GM23248 (cell line): ENCODE measurements around the gene KCNIP1. TPM values are rescaled to one million over a fixed set of nuclear protein-coding genes. Genes with fewer than 3 reads are reported as not detected.

ENCODE experiments used
- DNase-seq: peaks from one replicate; pipeline ENCODE4 v3.0.0-alpha.2; 2015
- H2AFZ ChIP-seq: fragments of 200-600 bp; sonication (generic); 2 replicates; pipeline ENCODE4 v1.6.1; 2016; ENCODE audit warnings: antibody characterized with exemption
- H3F3A ChIP-seq: fragments of 200-600 bp; sonication (generic); 2 replicates; pipeline ENCODE4 v1.6.1; 2016; ENCODE audit warnings: mild to moderate bottlenecking, antibody characterized with exemption, mixed run types; ENCODE audit not compliant: insufficient read depth
- H3K27ac ChIP-seq: fragments of 200-600 bp; sonication (generic); 2 replicates; pipeline ENCODE4 v1.5.1; 2016; ENCODE audit warnings: mild to moderate bottlenecking
- H3K27me3 ChIP-seq: fragments of 200-600 bp; sonication (generic); replicated peaks from 2 replicates; pipeline ENCODE4 v1.6.1; 2016; ENCODE audit warnings: mild to moderate bottlenecking; ENCODE audit not compliant: insufficient read depth
- H3K36me3 ChIP-seq: fragments of 200-600 bp; sonication (generic); 2 replicates; pipeline ENCODE4 v1.6.1; 2016; ENCODE audit warnings: low read depth, mild to moderate bottlenecking
- H3K4me1 ChIP-seq: fragments of 200-600 bp; sonication (generic); 2 replicates; pipeline ENCODE4 v1.6.1; 2016; ENCODE audit warnings: mild to moderate bottlenecking; ENCODE audit not compliant: insufficient read depth
- H3K4me2 ChIP-seq: fragments of 200-600 bp; sonication (generic); one replicate; pipeline ENCODE4 v1.6.1; 2016; ENCODE audit warnings: mild to moderate bottlenecking; ENCODE audit not compliant: unreplicated experiment
- H3K4me3 ChIP-seq: fragments of 200-600 bp; sonication (generic); 2 replicates; pipeline ENCODE4 v1.5.1; 2016; ENCODE audit warnings: mild to moderate bottlenecking
- H3K79me2 ChIP-seq: fragments of 200-600 bp; sonication (generic); 2 replicates; pipeline ENCODE4 v1.6.1; 2016; ENCODE audit warnings: mild to moderate bottlenecking; ENCODE audit not compliant: insufficient read depth
- H3K9ac ChIP-seq: fragments of 200-600 bp; sonication (generic); 2 replicates; pipeline ENCODE4 v1.6.1; 2016; ENCODE audit warnings: mild to moderate bottlenecking
- H3K9me2 ChIP-seq: fragments of 200-600 bp; sonication (generic); 2 replicates; pipeline ENCODE4 v1.6.1; 2016; ENCODE audit warnings: mixed run types, mild to moderate bottlenecking, moderate library complexity; ENCODE audit not compliant: insufficient read depth
- H3K9me3 ChIP-seq: fragments of 200-600 bp; sonication (generic); one replicate; pipeline ENCODE4 v1.6.1; 2017; ENCODE audit warnings: low read depth
- H4K20me1 ChIP-seq: fragments of 200-600 bp; sonication (generic); 2 replicates; pipeline ENCODE4 v1.6.0; 2016; ENCODE audit not compliant: insufficient read depth
- EZH2 ChIP-seq: fragments of 200-600 bp; sonication (generic); IDR thresholded peaks from 2 replicates; pipeline ENCODE4 v1.6.1; 2018; ENCODE audit warnings: antibody characterized with exemption, mild to moderate bottlenecking; ENCODE audit not compliant: insufficient read depth, poor library complexity, severe bottlenecking
- EZH2phosphoT487 ChIP-seq: fragments of 200-600 bp; sonication (generic); IDR thresholded peaks from 2 replicates; pipeline ENCODE4 v1.6.1; 2018; ENCODE audit warnings: antibody characterized with exemption, moderate library complexity, mild to moderate bottlenecking, low read depth; ENCODE audit not compliant: insufficient read depth
- WGBS, 2 experiments: methylation state at CpG; one replicate each; pipeline ENCODE4 v1.1.6; 2015 to 2017; ENCODE audit warnings: low lambda C conversion rate in 2 of 2, low coverage in 1 of 2; ENCODE audit errors: missing lambda C conversion rate in 2 of 2; 5-methylcytosine and 5-hydroxymethylcytosine counted together
- in situ Hi-C: fragments of 300-500 bp; cut with MboI; formaldehyde crosslinking; loops from 2 replicates; pipeline ENCODE4 v1.15.0; 2020
- polyA plus RNA-seq: library from polyadenylated mRNA; unstranded; fragments of >200 nt; fragmentation: Nextera tagmentation; extraction: Ambion mirVana; gene quantifications from 2 replicates; pipeline ENCODE4 v1.2.1, GENCODE V29; 2016
- total RNA-seq: library from RNA; depleted of rRNA; stranded (reverse); fragments of >200 nt; shearing (Covaris generic); gene quantifications from 2 replicates; pipeline ENCODE4 v1.2.3, GENCODE V29; 2014

Gene KCNIP1
- total and polyA plus RNA-seq, 2 experiments from 2014 or later = not detected

- Histone ChIP-seq H3K9me3 (no peaks in the 10 kb centered on the region), H2AFZ (no peak overlapping the region), H3K79me2 (no peaks in the 10 kb centered on the region), H3K36me3 (no peaks in the 10 kb centered on the region), H3K4me3 (no peak overlapping the region), H3K4me1 (no peaks in the 10 kb centered on the region), H3K9ac (no peak overlapping the region), H3K4me2 (no peak overlapping the region), H3K9me2 (no peaks in the 10 kb centered on the region), H3K27me3 (peaks cover 42% of the 10 kb centered on the region), H4K20me1 (no peaks in the 10 kb centered on the region), H3F3A (no peaks in the 10 kb centered on the region), H3K27ac (no peak overlapping the region)
- DNase-seq = no peak
- in situ Hi-C loops = loop anchor here (25.0 kb wide), 1 partner anchor 527 kb away; no protein-coding TSS in a partner anchor
- no peak for TF ChIP-seq EZH2
- TF ChIP-seq EZH2phosphoT487 = no peak
- 10 to 16% methylated on average over 5 of the region's 5 CpGs for WGBS, 2 experiments
Observed at GRCh38 chr5:170614065-170614490, 110.3 kb downstream of the KCNIP1 start.

- no peak overlapping the region for H3K27ac ChIP-seq
- DNase-seq = peak; percentile 29
- in situ Hi-C loops = loop anchor here (25.0 kb wide), 1 partner anchor 527 kb away; no protein-coding TSS in a partner anchor
- WGBS, 2 experiments = 75% methylated on average over 7 of the region's 7 CpGs
- H3F3A ChIP-seq = no peaks in the 10 kb centered on the region
- no peaks in the 10 kb centered on the region for H4K20me1 ChIP-seq
- no peaks in the 10 kb centered on the region for H3K79me2 ChIP-seq
- H3K9ac ChIP-seq = no peak overlapping the region
- no peak for TF ChIP-seq EZH2phosphoT487
- TF ChIP-seq EZH2 = no peak
- H3K9me2 ChIP-seq = no peaks in the 10 kb centered on the region
- H3K4me1 ChIP-seq = no peaks in the 10 kb centered on the region
- no peak overlapping the region for H3K4me2 ChIP-seq
- H3K9me3 ChIP-seq = no peaks in the 10 kb centered on the region
- peaks cover 38% of the 10 kb centered on the region for H3K27me3 ChIP-seq
- no peaks in the 10 kb centered on the region for H3K36me3 ChIP-seq
- H3K4me3 ChIP-seq = no peak overlapping the region
- H2AFZ ChIP-seq = no peak overlapping the region
Observed at GRCh38 chr5:170614720-170615119, 110.9 kb downstream of the KCNIP1 start.

GRCh38 chr5:170617533-170618490 is 114.0 kb downstream of the KCNIP1 start:
- no peak overlapping the region for H3K4me2 ChIP-seq
- no peak for TF ChIP-seq EZH2
- TF ChIP-seq EZH2phosphoT487 = no peak
- no peak for DNase-seq
- no peak overlapping the region for H3K27ac ChIP-seq
- H4K20me1 ChIP-seq = no peaks in the 10 kb centered on the region
- WGBS, 2 experiments = 15 to 16% methylated on average over 7 of the region's 7 CpGs
- H2AFZ ChIP-seq = no peak overlapping the region
- peaks cover 53% of the 10 kb centered on the region for H3K27me3 ChIP-seq
- H3K9me3 ChIP-seq = no peaks in the 10 kb centered on the region
- H3K4me1 ChIP-seq = no peaks in the 10 kb centered on the region
- H3K4me3 ChIP-seq = no peak overlapping the region
- in situ Hi-C loops = loop anchor here (25.0 kb wide), 1 partner anchor 531 kb away; no protein-coding TSS in a partner anchor
- H3K9ac ChIP-seq = no peak overlapping the region
- no peaks in the 10 kb centered on the region for H3F3A ChIP-seq
- no peaks in the 10 kb centered on the region for H3K36me3 ChIP-seq
- H3K79me2 ChIP-seq = no peaks in the 10 kb centered on the region
- no peaks in the 10 kb centered on the region for H3K9me2 ChIP-seq

- Histone ChIP-seq H3K9me3 (no peaks in the 10 kb centered on the region), H3F3A (no peaks in the 10 kb centered on the region), H3K79me2 (no peaks in the 10 kb centered on the region), H3K4me3 (no peak overlapping the region), H2AFZ (no peak overlapping the region), H3K27ac (no peak overlapping the region), H3K9ac (no peak overlapping the region), H3K4me1 (no peaks in the 10 kb centered on the region), H3K27me3 (peaks cover 39% of the 10 kb centered on the region; the same call in 1 of the 2 replicates), H3K4me2 (no peak overlapping the region), H4K20me1 (no peaks in the 10 kb centered on the region), H3K36me3 (no peaks in the 10 kb centered on the region), H3K9me2 (no peaks in the 10 kb centered on the region)
- TF ChIP-seq EZH2 (no peak), EZH2phosphoT487 (no peak)
- no peak for DNase-seq
- 17 to 35% methylated on average over 1 of the region's 1 CpG for WGBS, 2 experiments
- in situ Hi-C loops = loop anchor here (5.0 to 25.0 kb wide), 3 partner anchors 178 to 533 kb away; no protein-coding TSS in a partner anchor
Observed at GRCh38 chr5:170619869-170620268, 116.0 kb downstream of the KCNIP1 start.
